ENCODE measurements around the gene F13B.
"Not testable (repeated sequence)": the region's sequence is repeated elsewhere in the genome, so short reads cannot be mapped to it uniquely, and the experiment has no call there.

Gene F13B, protein sequence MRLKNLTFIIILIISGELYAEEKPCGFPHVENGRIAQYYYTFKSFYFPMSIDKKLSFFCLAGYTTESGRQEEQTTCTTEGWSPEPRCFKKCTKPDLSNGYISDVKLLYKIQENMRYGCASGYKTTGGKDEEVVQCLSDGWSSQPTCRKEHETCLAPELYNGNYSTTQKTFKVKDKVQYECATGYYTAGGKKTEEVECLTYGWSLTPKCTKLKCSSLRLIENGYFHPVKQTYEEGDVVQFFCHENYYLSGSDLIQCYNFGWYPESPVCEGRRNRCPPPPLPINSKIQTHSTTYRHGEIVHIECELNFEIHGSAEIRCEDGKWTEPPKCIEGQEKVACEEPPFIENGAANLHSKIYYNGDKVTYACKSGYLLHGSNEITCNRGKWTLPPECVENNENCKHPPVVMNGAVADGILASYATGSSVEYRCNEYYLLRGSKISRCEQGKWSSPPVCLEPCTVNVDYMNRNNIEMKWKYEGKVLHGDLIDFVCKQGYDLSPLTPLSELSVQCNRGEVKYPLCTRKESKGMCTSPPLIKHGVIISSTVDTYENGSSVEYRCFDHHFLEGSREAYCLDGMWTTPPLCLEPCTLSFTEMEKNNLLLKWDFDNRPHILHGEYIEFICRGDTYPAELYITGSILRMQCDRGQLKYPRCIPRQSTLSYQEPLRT

DNA sequence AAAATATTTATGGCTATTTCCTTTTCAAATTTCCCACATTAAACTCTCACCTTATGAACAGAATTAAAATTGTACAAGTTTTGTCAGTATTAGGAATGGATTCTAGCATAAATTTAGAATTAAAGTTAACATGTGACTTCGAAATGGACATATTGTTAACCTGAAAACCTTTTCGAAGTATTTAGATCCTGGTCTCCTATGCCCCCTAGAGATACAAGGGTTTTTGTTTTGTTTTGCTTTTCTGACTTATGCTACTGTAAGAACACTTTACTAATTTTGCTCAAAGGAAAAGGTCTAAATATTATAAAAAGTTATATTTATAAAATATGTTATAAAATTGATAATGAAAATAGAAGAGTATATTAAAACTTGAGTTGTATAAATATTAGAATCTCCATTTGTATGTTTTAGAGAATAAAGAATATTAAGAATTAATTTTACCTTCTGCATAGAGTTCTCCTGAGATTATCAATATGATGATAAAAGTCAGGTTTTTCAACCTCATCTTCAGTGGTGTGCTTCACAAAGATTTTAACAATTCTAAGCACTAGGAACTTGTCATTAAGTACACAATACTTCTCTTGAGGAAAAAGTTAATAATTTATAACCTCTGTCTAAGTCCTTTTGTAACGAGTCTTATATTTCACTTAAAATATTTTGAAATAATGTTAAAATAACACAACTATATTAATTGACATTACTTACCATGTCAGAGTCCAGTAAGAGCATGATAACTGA is at the start of gene F13B:
F13B (minus strand) TSS at position 542 of the 738 bp plus-strand sequence; CDS start at position 505, 37 bp downstream.
- no peak for DNase-seq

DNA sequence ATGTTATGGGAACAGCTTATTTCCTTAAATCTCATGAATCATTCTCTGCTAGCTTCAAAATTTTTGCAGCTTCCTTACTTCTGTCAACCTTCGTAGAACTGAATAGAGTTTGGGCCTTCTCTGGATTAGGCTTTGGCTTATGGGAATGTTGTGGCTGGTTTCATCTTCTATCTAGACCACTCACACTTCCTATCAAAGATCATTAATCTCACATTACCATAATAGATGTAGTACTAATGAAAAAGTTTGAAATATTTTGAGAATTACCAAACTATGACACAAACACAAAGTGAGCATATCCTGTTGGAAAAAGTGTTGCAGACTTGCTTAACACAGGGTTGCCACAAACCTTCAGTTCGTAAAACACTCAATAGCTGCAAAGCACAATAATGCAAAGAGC is 49.1 kb upstream of the F13B start:
- no peak for DNase-seq

DNA sequence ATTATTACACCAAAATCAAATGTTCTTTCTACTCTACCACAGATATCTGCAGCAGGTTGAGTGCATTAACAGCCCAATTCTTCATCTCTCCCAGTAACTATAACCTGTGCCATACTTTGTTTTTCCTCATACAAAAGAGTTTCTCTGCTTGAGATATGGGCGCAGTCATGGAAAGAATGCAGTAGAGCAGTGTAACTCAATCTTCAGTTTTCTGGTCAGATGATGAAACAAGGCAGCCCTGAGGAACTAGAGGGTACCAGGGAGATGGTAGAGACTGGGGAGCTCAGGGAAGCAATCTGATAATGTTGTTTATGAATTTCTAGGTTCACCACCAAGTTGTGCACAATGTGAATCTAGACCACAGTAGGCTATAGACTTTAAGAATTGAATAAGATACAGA is 39.8 kb upstream of the F13B start:
- DNase-seq: no peak

DNA sequence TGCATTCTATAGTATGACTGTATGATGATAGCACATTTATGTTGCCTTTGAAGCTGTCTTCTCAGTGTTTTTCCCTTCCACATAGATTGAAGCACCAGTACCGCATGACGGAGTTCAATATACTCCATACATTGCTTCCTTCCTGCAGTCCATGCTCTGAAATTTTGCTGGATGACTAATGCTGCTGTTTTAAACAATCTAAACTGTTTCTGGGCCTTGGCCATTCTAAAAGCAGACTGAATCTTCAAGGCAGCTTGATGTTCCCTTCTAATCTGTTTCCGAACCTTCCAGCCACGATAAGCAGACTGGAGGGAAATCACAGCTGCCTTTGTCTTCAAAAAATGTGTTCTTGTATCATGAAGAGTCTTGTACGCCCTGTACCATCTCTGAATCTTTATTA is 36.2 kb upstream of the F13B start:
- DNase-seq: no peak

DNA sequence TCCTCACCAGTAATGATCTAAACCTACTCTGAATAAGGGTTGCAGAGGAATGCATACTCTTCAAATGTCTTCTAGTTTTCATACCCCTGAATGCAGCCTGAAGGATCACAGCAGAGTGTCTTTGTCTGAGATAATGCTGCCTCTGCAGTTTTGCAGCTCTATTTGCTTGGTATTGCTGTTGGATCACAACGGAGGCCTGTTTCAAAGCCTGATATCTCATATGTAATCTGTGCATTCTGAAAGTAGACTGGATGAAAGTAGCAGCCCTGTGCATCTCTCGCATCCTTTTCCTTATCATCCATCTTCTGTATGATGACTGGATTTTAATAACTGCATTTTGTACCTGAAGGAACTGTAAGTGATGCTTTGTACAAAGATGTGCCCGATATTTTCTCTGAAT is 34.9 kb upstream of the F13B start:
- DNase-seq: no peak

DNA sequence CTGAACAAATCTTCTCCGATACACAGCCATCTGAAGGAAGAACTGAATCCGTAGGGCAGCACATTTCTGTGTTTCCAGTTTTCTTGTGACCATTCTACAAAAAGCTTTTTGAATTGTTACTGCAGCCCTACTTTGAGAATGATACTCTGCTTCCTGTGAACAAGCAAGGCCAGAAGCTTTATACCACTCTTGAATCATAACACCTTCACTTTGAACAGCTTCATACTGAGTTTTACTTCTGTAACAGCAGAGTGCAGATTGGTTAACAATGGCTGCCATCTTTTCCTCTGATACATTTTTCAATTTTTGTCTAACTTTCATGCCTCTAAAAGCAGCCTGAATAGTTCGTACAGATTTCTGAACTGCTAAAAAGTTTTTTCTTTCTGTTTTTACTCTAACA is 33.6 kb upstream of the F13B start:
- DNase-seq: no peak

DNA sequence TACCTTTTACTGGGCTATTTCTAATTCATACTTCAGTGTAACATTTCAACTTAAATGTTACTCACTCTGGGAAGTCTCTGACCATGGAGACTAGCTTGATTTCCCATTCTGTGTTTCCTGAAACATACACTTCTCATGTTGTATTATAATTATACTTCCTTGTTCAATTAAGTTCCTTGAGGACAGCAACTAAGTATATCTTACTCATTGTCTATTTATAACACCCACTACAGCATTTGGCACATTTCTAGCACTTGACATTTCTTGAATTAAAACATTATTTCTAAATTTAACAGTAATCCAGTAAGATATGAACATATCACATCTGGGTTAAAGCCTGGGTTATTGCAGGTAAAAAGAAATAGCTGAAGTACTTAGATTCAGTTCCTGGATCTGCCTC is 32.4 kb upstream of the F13B start:
- DNase-seq: no peak

DNA sequence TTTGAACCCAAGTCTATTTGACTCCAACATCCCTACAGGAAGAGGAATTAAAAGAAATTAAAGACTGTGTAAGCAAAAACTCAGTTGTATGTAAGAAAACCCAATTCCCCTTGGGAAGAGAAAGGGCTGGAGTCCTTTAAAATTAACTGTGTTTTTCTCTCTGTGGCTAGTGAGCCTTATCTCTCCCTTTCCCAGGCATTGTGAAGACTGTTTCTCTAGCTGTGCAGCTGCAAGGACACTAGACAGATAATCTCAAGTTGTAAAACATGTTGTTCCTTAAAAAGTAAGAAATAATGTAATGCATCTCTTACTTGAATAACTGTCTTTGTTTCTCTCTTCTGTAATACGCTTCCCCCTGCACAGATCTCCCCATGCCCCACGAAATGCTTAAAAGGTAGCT is 29.9 kb upstream of the F13B start:
- not testable (repeated sequence) for DNase-seq

DNA sequence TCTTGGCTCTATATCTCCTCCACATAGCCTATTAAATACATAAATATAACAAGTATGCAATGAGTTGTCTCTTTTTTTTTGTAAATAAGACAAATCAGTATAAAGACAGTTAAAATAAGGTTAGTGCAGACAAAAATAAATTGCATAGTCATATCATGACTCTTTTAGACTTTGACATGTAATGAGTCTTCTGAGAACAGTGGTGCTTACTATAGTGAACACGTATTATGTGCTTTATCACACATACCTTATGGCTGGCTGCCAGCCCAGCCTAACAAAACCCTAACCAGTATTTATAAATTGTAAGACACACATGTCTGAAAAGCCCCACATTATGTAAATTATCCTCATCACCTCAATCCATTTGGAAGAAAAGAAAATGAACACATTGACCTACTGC is 29.1 kb upstream of the F13B start:
- DNase-seq: no peak

DNA sequence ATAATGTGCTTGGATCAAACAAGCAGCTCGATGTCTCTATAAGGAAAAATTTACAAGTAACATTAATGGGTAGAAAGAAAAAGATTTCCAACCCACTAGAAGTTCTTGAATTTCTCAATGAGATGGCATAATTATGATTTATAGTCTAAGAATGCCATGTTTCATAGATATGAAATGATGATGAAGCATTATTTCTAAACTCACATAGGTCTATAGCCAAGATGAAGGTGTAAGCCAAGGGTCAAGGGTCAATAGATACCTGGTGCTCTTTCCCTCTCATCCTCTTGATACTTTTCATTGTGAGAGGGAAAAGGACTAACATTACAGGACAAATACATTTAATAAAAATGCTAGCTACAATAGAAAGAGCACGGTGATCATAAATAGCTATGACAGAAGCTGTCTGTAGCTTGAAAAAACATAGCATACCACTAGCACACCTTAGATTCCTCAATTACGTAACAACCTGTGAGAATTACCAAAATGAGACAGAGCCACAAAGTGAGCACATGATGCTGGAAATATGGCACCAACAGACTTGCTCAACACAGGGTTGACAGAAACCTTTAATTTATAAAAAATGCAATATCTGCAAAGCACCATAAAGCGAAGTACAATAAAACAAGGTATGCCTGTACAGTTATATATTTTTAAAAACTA is 26.3 kb upstream of the F13B start:
- no peak for DNase-seq

DNA sequence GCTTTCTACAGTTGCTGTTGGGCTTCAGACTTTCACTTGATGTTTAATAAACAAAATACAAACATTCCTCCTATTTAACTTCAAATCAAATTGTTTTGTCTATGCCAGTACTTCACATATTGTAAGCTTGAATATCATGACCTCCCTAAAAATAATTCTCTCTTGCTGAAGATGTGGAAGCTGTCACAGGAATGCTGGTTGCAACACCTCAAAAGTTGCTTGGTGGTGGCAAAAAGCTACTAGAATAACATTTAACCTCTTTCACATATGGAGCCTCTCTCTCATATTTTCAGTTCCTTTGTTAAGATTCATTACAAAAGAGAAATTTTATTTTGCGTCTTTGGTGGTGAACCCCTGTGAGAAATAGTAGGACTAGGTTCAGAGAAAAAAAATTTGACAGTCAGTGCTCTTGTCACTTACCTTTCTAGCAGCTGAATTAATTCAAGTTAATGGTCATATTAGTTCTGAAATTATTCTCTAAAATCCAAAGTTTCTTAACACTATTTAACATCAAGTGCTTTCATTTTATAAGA is 25.5 kb upstream of the F13B start:
- no peak for DNase-seq

DNA sequence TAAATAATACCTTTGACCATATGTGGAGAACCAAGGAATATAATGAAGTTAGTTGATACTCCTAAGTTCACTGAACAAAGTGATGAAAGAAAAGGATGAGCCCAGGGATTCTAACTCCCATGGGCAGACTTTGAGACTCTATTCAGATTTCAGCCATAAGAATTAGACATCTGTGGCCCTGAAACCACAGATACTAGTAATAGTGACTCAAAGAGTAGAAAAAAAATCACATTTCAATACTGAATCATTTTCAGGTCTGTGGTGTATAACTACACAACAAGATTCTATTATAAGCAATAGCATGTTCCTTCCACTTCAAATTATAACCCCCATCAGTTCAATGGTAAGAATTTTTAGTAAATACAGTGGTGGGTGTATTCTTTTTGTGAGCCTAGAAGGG is 16.4 kb upstream of the F13B start:
- DNase-seq: no peak

DNA sequence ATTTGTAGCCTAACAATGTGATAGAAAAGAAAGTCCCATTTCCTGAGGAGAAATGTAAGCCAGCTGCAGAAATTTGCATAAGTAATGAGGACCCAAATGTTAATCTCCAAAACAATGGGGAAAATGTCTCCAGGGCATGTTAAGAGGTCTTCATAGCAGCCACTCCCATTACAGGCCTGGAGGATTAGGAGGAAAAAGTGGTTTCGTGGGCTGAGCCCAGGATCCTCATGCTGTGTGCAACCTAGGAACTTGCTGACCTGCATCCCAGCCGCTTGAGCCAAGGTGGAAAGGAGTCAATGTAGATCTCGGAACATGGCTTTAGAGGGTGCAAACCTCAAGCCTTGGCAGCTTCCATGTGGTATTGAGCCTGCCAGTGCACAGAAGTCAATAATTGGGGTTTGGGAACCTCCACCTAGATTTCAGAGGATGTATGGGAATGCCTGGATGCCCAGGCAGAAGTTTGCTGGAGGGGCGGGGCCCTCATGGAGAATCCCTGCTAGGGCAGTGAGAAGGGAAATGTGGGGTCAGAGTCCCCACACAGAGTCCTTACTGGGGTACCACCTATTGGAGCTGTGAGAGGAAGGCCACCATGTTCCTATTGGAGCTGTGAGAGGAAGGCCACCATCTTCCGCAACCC is 14.2 kb upstream of the F13B start:
- no peak for DNase-seq

DNA sequence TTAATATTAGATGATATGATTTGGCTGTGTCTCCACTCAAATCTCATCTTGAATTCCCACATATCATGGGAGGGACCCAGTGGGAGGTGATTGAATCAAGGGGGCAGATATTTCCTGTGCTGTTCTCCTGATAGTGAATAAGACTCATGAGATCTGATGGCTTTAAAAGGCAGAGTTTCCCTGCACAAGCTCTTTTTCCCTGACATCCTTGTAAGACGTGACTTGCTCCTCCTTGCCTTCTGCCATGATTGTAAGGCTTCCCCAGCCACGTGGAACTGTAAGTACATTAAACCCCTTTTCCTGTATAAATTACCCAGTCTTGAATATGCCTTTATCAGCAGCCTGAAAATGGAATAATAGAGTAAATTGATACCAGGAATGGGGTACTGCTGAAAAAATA is 13.3 kb upstream of the F13B start:
- DNase-seq: no peak

DNA sequence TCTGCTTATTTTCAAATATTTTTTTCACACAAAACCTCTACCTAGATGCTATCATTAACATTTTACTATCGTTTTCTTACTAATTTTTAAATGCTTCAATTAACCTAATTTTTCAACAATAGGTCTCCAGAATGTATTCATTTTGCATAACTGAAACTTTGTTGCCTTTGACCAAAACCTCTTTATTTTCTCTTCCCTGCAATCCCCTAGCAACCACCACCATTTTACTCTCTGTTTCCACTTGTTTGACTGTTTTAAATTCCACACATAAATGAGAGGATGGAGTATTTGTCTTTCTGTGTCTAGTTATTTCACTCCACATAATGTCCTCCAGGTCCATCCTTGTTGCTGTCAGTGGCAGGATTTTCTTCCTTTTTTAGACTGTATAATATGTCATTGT is 9.5 kb upstream of the F13B start:
- DNase-seq: no peak

DNA sequence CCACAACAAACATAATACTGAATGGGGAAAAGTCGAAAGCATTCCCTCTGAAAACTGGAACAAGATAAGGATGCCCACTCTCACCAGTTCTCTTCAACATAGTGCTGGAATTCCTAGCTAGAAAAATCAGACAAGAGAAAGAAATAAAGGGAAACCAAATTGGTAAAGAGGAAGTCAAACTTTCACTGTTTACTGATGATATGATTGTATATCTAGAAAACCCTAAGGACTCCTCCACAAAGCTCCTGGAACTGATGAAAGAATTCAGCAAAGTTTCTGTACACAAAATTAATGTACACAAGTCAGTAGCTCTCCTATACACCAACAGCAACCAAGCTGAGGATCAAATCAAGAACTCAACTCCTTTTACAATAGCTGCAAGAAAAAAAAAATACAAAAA is 6.9 kb upstream of the F13B start:
- DNase-seq: no peak

DNA sequence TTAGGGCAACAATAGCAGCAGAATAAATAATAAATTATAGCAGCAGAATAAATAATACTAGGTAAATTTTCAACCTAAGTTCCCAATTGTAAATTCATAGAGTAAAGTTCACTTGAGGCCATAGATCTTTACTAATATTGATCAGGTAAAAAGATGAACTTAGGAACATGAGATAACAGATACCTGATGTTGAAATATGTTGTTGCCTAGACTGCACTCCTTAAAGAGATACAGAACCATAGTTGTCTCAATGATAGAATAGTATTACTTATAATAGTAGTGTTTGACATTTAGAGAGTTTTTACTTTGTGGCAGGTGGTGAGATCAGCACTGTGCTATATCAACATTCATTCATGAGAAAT is 378 bp upstream of the F13B start:
- DNase-seq: no peak

DNA sequence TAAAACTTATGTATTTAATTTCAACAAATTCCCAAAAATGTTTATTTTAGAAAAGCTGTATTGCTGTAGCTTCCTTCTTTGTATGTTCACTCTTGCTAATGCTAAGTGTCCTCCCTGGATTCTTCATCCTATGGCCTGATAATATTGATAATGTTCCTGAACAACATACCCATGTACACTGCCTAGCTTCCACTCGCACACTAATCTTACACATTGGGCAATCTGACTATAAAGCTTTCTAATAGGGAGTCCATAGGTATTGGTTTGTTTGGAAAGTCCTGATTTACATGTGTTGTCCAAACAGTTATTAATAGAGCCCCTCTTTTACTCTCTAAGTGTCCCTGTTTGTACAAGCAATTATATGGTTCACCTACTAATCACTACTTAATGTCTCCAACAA is 783 bp downstream of the F13B start:
- DNase-seq: no peak

DNA sequence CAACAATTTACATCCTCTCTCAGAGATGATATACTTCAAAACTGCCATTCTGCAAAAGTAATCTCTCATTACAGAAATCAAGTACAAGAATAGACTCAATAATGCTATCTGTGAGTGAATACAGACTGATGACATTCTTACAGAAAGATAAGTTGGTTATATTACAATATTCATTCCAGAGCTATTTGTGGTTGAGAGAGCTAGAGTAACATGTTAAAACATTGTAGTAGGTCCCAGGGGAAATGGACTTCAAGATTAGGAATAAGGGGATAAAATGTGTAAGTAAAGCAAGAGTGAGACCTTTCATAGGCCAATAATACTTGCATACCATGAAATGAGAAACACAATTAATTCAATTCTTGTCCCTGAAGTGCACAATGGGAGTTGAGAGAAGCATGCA is 1.5 kb downstream of the F13B start:
- DNase-seq: no peak

DNA sequence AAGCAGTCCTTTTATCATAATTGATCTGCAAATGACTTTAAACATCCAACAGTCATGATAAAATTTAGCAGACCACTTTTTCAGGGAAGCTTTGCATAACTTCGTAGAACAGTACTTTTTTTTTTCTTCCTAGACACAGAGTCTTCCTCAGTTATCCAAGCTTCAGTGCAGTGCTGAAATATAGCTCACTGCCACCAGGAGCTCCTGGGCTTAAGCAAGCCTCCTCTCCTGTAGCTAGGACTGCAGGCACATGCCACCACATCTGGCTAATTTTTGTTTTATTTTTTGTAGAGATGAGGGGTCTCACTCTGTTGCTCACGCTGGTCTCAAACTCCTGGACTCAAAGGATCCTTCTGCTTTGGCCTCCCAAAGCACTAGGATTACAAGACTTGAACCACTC is 3.8 kb downstream of the F13B start:
- DNase-seq: no peak

DNA sequence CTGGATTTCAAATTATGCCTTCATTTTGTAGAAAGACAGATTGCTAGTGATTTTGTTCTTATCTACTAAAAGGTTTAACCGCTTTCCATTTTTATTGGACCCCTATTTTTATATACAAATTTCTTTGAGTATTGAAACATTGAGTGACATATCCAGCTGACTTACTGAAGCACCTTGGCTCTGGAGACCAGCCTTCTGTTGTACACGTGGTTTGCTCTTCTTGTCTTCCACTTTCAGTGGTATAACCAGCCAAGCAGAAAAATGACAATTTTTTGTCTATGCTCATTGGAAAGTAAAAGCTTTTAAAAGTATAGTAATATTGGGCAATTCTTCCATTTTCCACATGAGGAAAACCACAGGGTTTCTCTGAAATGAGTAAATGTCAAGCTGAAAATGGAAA is 4.4 kb downstream of the F13B start:
- DNase-seq: no peak

DNA sequence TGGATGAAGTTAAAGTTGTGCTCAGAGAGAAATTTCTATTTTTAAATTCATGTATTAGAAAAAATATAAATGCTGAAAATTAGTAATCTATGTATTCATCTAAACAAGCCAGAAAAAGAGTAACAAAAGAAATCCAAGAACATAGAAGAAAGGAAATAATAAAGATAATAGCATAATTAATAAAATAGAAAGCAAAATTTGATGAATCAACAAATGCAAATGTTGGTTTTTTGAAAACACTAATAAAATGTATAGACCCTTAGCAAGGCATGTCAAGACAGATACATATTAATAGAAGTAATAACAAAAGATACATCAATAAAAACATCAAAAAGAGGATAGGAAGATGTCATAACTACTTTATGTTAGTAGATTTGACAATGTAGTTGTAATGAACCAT is 18.0 kb downstream of the F13B start:
- DNase-seq: no peak
